Mesenchymal stem cell (in vitro differentiated cells and primary cell): ENCODE measurements around the gene CHD9.

Source experiments
- DNase-seq: peaks from one replicate; pipeline ENCODE4 v3.0.0-alpha.2; 2013
- H2AFZ ChIP-seq: one replicate; pipeline ENCODE4 v1.6.1; 2013; ENCODE audit warnings: low read depth, mild to moderate bottlenecking, control low read depth, inconsistent platforms, low read length, moderate library complexity
- H2AK5ac ChIP-seq: 2 replicates; pipeline ENCODE4 v1.6.1; 2013; ENCODE audit warnings: low read length, moderate library complexity, mild to moderate bottlenecking, inconsistent platforms; ENCODE audit not compliant: severe bottlenecking
- H2BK120ac ChIP-seq: one replicate; pipeline ENCODE4 v1.6.1; 2013; ENCODE audit warnings: low read depth, mild to moderate bottlenecking, inconsistent platforms, low read length, moderate library complexity
- H2BK12ac ChIP-seq, 2 experiments: one replicate each; pipeline ENCODE4 v1.6.1; 2013; ENCODE audit warnings: inconsistent platforms in 2 of 2, low read length in 2 of 2, mild to moderate bottlenecking in 2 of 2, moderate library complexity in 2 of 2, control low read depth in 1 of 2
- H2BK15ac ChIP-seq: one replicate; pipeline ENCODE4 v1.6.1; 2013; ENCODE audit warnings: mild to moderate bottlenecking, low read depth, inconsistent platforms; ENCODE audit not compliant: poor library complexity, severe bottlenecking
- H2BK5ac ChIP-seq: 2 replicates; pipeline ENCODE4 v1.6.1; 2013; ENCODE audit warnings: low read depth, mild to moderate bottlenecking, low read length, control low read depth, inconsistent platforms; ENCODE audit not compliant: poor library complexity, severe bottlenecking
- H3K14ac ChIP-seq, 2 experiments: one replicate each; pipeline ENCODE4 v1.6.1; 2013; ENCODE audit warnings: inconsistent platforms in 2 of 2, low read length in 2 of 2, control low read depth in 1 of 2, mild to moderate bottlenecking in 1 of 2, moderate library complexity in 1 of 2
- H3K18ac ChIP-seq, 2 experiments: one replicate each; pipeline ENCODE4 v1.6.1; 2013; ENCODE audit warnings: inconsistent platforms in 2 of 2, low read length in 2 of 2, control low read depth in 1 of 2, low read depth in 1 of 2, mild to moderate bottlenecking in 1 of 2
- H3K23ac ChIP-seq, 2 experiments: one replicate each; pipeline ENCODE4 v1.6.1; 2013; ENCODE audit warnings: inconsistent platforms in 2 of 2, low read length in 2 of 2, mild to moderate bottlenecking in 2 of 2, moderate library complexity in 2 of 2, control low read depth in 1 of 2
- H3K27ac ChIP-seq: 2 replicates; pipeline ENCODE4 v1.5.1; 2013; ENCODE audit warnings: mild to moderate bottlenecking, moderate library complexity, low read length, control low read depth, inconsistent platforms; ENCODE audit not compliant: poor library complexity, severe bottlenecking
- H3K27me3 ChIP-seq, 2 experiments: 2 replicates each; pipeline versions ENCODE4 v1.6.1 to v1.7.0; 2013; ENCODE audit warnings: low read length in 2 of 2, mild to moderate bottlenecking in 2 of 2, moderate library complexity in 2 of 2, control low read depth in 1 of 2, inconsistent platforms in 1 of 2; ENCODE audit not compliant: control insufficient read depth in 1 of 2, insufficient read depth in 1 of 2
- H3K36me3 ChIP-seq, 2 experiments: 2 replicates each; pipeline versions ENCODE4 v1.6.1 to v1.7.0; 2013; ENCODE audit warnings: low read length in 2 of 2, control low read depth in 1 of 2, inconsistent platforms in 1 of 2, low read depth in 1 of 2, mild to moderate bottlenecking in 1 of 2; ENCODE audit not compliant: insufficient read depth in 2 of 2, control insufficient read depth in 1 of 2
- H3K4ac ChIP-seq, 2 experiments: one replicate each; pipeline ENCODE4 v1.6.1; 2013; ENCODE audit warnings: inconsistent platforms in 2 of 2, low read length in 2 of 2, mild to moderate bottlenecking in 2 of 2, moderate library complexity in 2 of 2, control low read depth in 1 of 2, low read depth in 1 of 2
- H3K4me1 ChIP-seq: 2 replicates; pipeline ENCODE4 v1.6.1; 2013; ENCODE audit warnings: low read depth, low read length, control low read depth; ENCODE audit not compliant: control insufficient read depth, insufficient read depth
- H3K4me2 ChIP-seq: 2 replicates; pipeline ENCODE4 v1.6.1; 2013; ENCODE audit warnings: low read length, mild to moderate bottlenecking, inconsistent platforms; ENCODE audit not compliant: poor library complexity, severe bottlenecking
- H3K4me3 ChIP-seq, 2 experiments: 2 replicates each; pipeline versions ENCODE4 v1.5.1 to v1.7.0; 2013; ENCODE audit warnings: low read length in 2 of 2, mild to moderate bottlenecking in 2 of 2, control low read depth in 1 of 2, low read depth in 1 of 2; ENCODE audit not compliant: insufficient read depth in 1 of 2
- H3K79me1 ChIP-seq: replicated peaks from 2 replicates; pipeline ENCODE4 v1.6.1; 2013; ENCODE audit warnings: mild to moderate bottlenecking, control low read depth, low read length, inconsistent platforms; ENCODE audit not compliant: poor library complexity, severe bottlenecking
- H3K9ac ChIP-seq: 2 replicates; pipeline ENCODE4 v1.7.0; 2013; ENCODE audit warnings: mild to moderate bottlenecking, low read length, moderate library complexity
- H3K9me3 ChIP-seq: 2 replicates; pipeline ENCODE4 v1.7.0; 2013; ENCODE audit warnings: mild to moderate bottlenecking, low read length; ENCODE audit not compliant: control insufficient read depth
- H4K8ac ChIP-seq: one replicate; pipeline ENCODE4 v1.6.1; 2013; ENCODE audit warnings: inconsistent platforms, mild to moderate bottlenecking, low read length, moderate library complexity
- H4K91ac ChIP-seq: one replicate; pipeline ENCODE4 v1.6.1; 2013; ENCODE audit warnings: mild to moderate bottlenecking, low read length, inconsistent platforms
- WGBS: methylation state at CpG from one replicate; pipeline ENCODE4 v1.1.7; 2013; ENCODE audit warnings: mixed read lengths; 5-methylcytosine and 5-hydroxymethylcytosine counted together

Gene CHD9

DNA sequence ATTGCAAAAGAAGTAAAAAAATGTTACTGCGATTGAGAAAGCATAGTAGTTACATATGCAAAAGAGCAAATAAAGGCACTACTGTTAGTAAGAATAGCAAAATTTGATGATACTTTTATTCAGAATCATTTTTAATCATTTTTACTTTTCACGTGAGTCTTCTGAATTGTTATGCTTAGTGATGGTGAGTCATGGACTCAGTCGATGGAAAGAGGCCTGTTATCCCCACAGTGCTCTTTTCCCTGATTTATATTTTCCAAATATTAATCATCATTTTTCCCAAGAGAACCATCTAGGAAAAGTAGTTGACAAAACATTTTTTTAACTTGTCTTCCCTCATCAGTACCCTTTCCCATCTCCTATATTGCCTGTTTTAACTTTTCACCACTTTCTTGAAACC, 181.1 kb downstream of the CHD9 start:
- H3K79me1 ChIP-seq: peaks cover 13% of the 10 kb centered on the region

DNA sequence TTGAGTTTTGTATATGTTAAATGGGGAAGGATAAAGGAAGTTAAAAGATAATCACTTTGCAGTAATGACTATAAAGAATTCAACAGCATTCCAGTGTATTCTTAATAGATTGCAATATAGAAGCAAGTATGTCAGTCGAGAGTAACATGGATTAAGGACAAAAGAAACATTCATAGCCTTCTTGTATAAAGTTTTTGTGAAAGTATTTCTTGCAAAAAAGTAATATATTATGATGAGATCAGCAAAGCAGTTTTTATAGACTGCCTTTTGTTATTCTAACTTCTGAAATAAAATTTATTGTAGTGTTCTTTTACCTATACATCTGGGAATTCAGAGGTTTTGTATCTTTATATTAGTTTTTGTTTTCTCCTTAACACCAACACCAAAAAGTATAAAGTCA, 194.5 kb downstream of the CHD9 start:
- Histone ChIP-seq H3K36me3 (peaks cover 12 to 97% of the 10 kb centered on the region in 2 experiments), H2BK5ac (no peak overlapping the region), H3K4me3 (no peak overlapping the region), H4K8ac (no peak overlapping the region), H3K4ac (no peak overlapping the region), H2AK5ac (no peak overlapping the region), H2BK15ac (no peak overlapping the region), H2BK12ac (no peak overlapping the region), H3K14ac (no peak overlapping the region), H2AFZ (no peak overlapping the region), H3K9me3 (peaks cover 7% of the 10 kb centered on the region), H3K18ac (no peak overlapping the region), H3K79me1 (peaks cover 8% of the 10 kb centered on the region), H3K23ac (no peak overlapping the region), H3K27me3 (no peaks in the 10 kb centered on the region), H3K4me1 (no peaks in the 10 kb centered on the region), H4K91ac (no peak overlapping the region), H3K27ac (no peak overlapping the region), H3K4me2 (no peak overlapping the region), H2BK120ac (no peak overlapping the region), H3K9ac (no peak overlapping the region)
- no peak for DNase-seq
- WGBS: no CpG with 5 or more reads among the region's 1 CpG

More for the DNA sequence above, 181.1 kb downstream of the CHD9 start:
- H3K23ac ChIP-seq: no peak overlapping the region
- no peak overlapping the region for H2BK120ac ChIP-seq
- H3K4me1 ChIP-seq: no peaks in the 10 kb centered on the region
- no peak overlapping the region for H2BK15ac ChIP-seq
- peak overlapping the region; percentile 60 for H3K9ac ChIP-seq
- H3K27ac ChIP-seq: no peak overlapping the region
- no peak overlapping the region for H2AK5ac ChIP-seq
- no peaks in the 10 kb centered on the region for H3K27me3 ChIP-seq
- DNase-seq: no peak
- H3K18ac ChIP-seq: no peak overlapping the region
- H2AFZ ChIP-seq: no peak overlapping the region
- no peaks in the 10 kb centered on the region for H3K9me3 ChIP-seq
- no peak overlapping the region for H4K8ac ChIP-seq
- H2BK12ac ChIP-seq: no peak overlapping the region
- H4K91ac ChIP-seq: no peak overlapping the region
- H3K36me3 ChIP-seq: peaks cover 10 to 96% of the 10 kb centered on the region in 2 experiments
- no peak overlapping the region for H3K4me2 ChIP-seq
- no peak overlapping the region for H3K4ac ChIP-seq
- 44% methylated on average over 1 of the region's 3 CpGs for WGBS
- no peak overlapping the region for H3K4me3 ChIP-seq
- no peak overlapping the region for H3K14ac ChIP-seq
- no peak overlapping the region for H2BK5ac ChIP-seq

DNA sequence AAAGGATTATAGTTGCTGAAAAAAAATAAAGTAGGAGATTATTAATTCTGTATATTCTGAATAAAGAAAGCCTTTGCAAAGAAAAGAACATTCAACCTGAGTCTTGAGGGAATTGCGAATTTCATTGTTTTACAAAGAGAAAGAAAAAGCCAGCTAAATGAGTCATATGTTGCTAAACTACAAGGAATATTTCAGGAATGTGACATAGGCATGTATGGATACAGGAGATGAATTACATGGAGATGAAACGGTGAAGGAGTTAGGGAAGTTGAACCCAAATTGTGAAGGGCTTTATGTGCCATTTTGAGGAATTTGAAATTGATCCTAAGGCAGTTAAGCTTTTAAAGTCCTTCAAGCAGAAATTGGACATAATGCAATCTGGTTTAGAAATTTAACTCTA, 202.2 kb downstream of the CHD9 start:
- Histone ChIP-seq H3K23ac (no peak overlapping the region), H3K4me1 (no peaks in the 10 kb centered on the region), H2BK12ac (no peak overlapping the region), H2AFZ (no peak overlapping the region), H3K4me2 (no peak overlapping the region), H3K79me1 (peaks cover 10% of the 10 kb centered on the region), H3K36me3 (peaks cover 14 to 94% of the 10 kb centered on the region in 2 experiments), H3K4ac (no peak overlapping the region), H4K8ac (no peak overlapping the region), H3K4me3 (no peak overlapping the region), H3K14ac (no peak overlapping the region), H2BK120ac (no peak overlapping the region), H3K27ac (peak overlapping the region; percentile 73), H3K9ac (no peak overlapping the region), H3K9me3 (no peaks in the 10 kb centered on the region), H4K91ac (no peak overlapping the region), H2BK15ac (no peak overlapping the region), H2AK5ac (no peak overlapping the region), H3K18ac (no peak overlapping the region), H3K27me3 (no peaks in the 10 kb centered on the region), H2BK5ac (no peak overlapping the region)
- peak; percentile 26 for DNase-seq
- 44% methylated on average over 2 of the region's 2 CpGs for WGBS

DNA sequence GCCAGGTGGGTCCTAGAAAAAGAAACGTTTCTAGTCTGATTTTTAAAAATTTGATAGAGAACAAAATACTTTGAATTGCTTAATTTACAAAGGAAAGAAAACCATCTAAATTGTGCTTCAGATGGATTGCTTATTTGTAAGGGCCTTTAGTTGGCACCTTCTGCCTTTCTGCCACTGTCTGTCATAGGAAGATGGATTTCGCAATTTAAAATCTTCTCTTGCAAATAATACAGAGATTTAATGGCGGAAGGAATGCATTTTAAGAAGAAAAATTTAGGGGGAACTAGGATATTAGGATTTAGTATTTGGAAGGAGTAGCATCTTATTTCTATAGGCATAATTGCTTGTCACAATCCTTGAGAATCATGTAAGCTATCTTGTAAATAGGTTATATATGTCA, 204.0 kb downstream of the CHD9 start:
- no peak overlapping the region for H2BK5ac ChIP-seq
- H3K27ac ChIP-seq: no peak overlapping the region
- no peaks in the 10 kb centered on the region for H3K4me1 ChIP-seq
- H3K23ac ChIP-seq: no peak overlapping the region
- no peak overlapping the region for H3K4me3 ChIP-seq
- H4K8ac ChIP-seq: no peak overlapping the region
- no peak overlapping the region for H3K9ac ChIP-seq
- H2BK15ac ChIP-seq: no peak overlapping the region
- no peak for DNase-seq
- no peak overlapping the region for H3K18ac ChIP-seq
- H3K9me3 ChIP-seq: no peaks in the 10 kb centered on the region
- H2BK12ac ChIP-seq: no peak overlapping the region
- H2AK5ac ChIP-seq: no peak overlapping the region
- no peak overlapping the region for H3K4me2 ChIP-seq
- H2AFZ ChIP-seq: no peak overlapping the region
- WGBS: 100% methylated on average over 2 of the region's 3 CpGs
- H2BK120ac ChIP-seq: no peak overlapping the region
- no peak overlapping the region for H3K14ac ChIP-seq
- no peaks in the 10 kb centered on the region for H3K27me3 ChIP-seq
- peaks cover 11% of the 10 kb centered on the region for H3K79me1 ChIP-seq
- no peak overlapping the region for H4K91ac ChIP-seq
- no peak overlapping the region for H3K4ac ChIP-seq
- peaks cover 14 to 95% of the 10 kb centered on the region in 2 experiments for H3K36me3 ChIP-seq
